Gastroesophageal sphincter (tissue), 4 donors: ENCODE measurements around the gene SLC1A3. TPM values are rescaled to one million over a fixed set of nuclear protein-coding genes. Genes with fewer than 3 reads are reported as not detected.

Experiments
- ATAC-seq: fragments of 150-250 bp; one replicate; pipeline ENCODE4 v1.9.1; 2016; ENCODE audit warnings: mild to moderate bottlenecking, moderate library complexity
- H3K27ac ChIP-seq, 4 donors: fragments of 200-600 bp; sonication (generic) in 3 of 4; 1 replicate in 3 of 4; 2 replicates in 1 of 4; pipeline ENCODE4 v1.5.1; 2016 to 2019
- H3K27me3 ChIP-seq: fragments of 200-600 bp; sonication (generic); one replicate; pipeline ENCODE4 v1.5.1; 2019
- H3K36me3 ChIP-seq, 2 donors: fragments of 200-600 bp; sonication (generic); one replicate each; pipeline ENCODE4 v1.5.1; 2019; ENCODE audit warnings: control low read depth in 1 of 2
- H3K4me1 ChIP-seq, 3 donors: fragments of 200-600 bp; sonication (generic); 1 replicate in 2 of 3; 2 replicates in 1 of 3; pipeline ENCODE4 v1.5.1; 2016 to 2019; ENCODE audit warnings: control low read depth in 2 of 3
- H3K4me3 ChIP-seq, 2 donors: fragments of 200-600 bp; sonication (generic); one replicate each; pipeline ENCODE4 v1.5.1; 2019; ENCODE audit warnings: mild to moderate bottlenecking in 1 of 2, moderate library complexity in 1 of 2
- H3K9me3 ChIP-seq, 3 donors: fragments of 200-600 bp; sonication (generic); one replicate each; pipeline ENCODE4 v1.5.1; 2017 to 2019; ENCODE audit warnings: control low read depth in 2 of 3
- CTCF ChIP-seq, 4 experiments: fragments of 200-600 bp in 2 of 4; fragments of 450-650 bp in 2 of 4; sonication (generic) in 1 of 4; IDR thresholded peaks; one replicate each; pipeline ENCODE4 v1.5.1; 2017 to 2019; ENCODE audit warnings: antibody characterized with exemption in 4 of 4, mild to moderate bottlenecking in 2 of 4, moderate library complexity in 2 of 4
- EP300 ChIP-seq: sonication (generic); formaldehyde crosslinking; IDR thresholded peaks from one replicate; pipeline ENCODE4 v1.6.1; 2017; ENCODE audit warnings: antibody characterized with exemption, mild to moderate bottlenecking
- POLR2A ChIP-seq, 2 donors: fragments of 450-650 bp; IDR thresholded peaks; one replicate each; pipeline ENCODE4 v1.6.1; 2017; ENCODE audit warnings: antibody characterized with exemption in 2 of 2, mild to moderate bottlenecking in 2 of 2, moderate library complexity in 1 of 2
- POLR2AphosphoS5 ChIP-seq: sonication (generic); formaldehyde crosslinking; IDR thresholded peaks from one replicate; pipeline ENCODE4 v1.6.1; 2017; ENCODE audit warnings: antibody characterized with exemption
- WGBS, 2 donors: methylation state at CpG; one replicate each; pipeline ENCODE4 v1.1.5; 2018; ENCODE audit warnings: low coverage in 1 of 2; 5-methylcytosine and 5-hydroxymethylcytosine counted together
- total RNA-seq, 4 donors: library from RNA; depleted of rRNA; stranded (reverse); fragments of >200 nt; gene quantifications; one replicate each; pipeline ENCODE4 v1.1.0, GENCODE V29; 2016

Gene SLC1A3
- total RNA-seq, 4 donors from 2014 or later: 8.9 to 24.6 (median 16.4) TPM

- no peak for TF ChIP-seq POLR2AphosphoS5
- no peak for TF ChIP-seq CTCF (IDR thresholded peaks at IDR 0.05)
- no peak for TF ChIP-seq EP300
- TF ChIP-seq POLR2A (IDR thresholded peaks at IDR 0.05): no peak
- H3K27ac ChIP-seq: no peak overlapping the region
- 50 to 67% methylated on average over 1 of the region's 1 CpG for WGBS, 2 donors
- no peaks in the 10 kb centered on the region for H3K27me3 ChIP-seq
- H3K4me3 ChIP-seq: no peak overlapping the region
- H3K4me1 ChIP-seq: peaks cover 0 to 10% (median 0%) of the 10 kb centered on the region in 3 donors
- no peaks in the 10 kb centered on the region for H3K9me3 ChIP-seq
- ATAC-seq: no peak
- peaks cover 0 to 6% of the 10 kb centered on the region in 2 donors for H3K36me3 ChIP-seq
Observed at GRCh38 chr5:36631154-36631553, 24.7 kb downstream of the SLC1A3 start.

GRCh38 chr5:36631620-36632362, 25.4 kb downstream of the SLC1A3 start:
- H3K4me1 ChIP-seq: peaks cover 0 to 10% (median 0%) of the 10 kb centered on the region in 3 donors
- H3K27me3 ChIP-seq: no peaks in the 10 kb centered on the region
- ATAC-seq: peak; percentile 16
- 52 to 76% methylated on average over 5 of the region's 5 CpGs for WGBS, 2 donors
- H3K36me3 ChIP-seq: peaks cover 0 to 6% of the 10 kb centered on the region in 2 donors
- H3K4me3 ChIP-seq: no peak overlapping the region
- H3K27ac ChIP-seq: no peak overlapping the region
- no peak for TF ChIP-seq POLR2AphosphoS5
- TF ChIP-seq EP300: no peak
- TF ChIP-seq POLR2A (IDR thresholded peaks at IDR 0.05): no peak
- TF ChIP-seq CTCF (IDR thresholded peaks at IDR 0.05): no peak
- H3K9me3 ChIP-seq: no peaks in the 10 kb centered on the region

GRCh38 chr5:36632363-36632664, 25.9 kb downstream of the SLC1A3 start:
- H3K36me3 ChIP-seq: peaks cover 0 to 6% of the 10 kb centered on the region in 2 donors
- TF ChIP-seq EP300 (no peak), POLR2AphosphoS5 (no peak), CTCF (IDR thresholded peaks at IDR 0.05) (no peak), POLR2A (IDR thresholded peaks at IDR 0.05) (no peak)
- H3K9me3 ChIP-seq: no peaks in the 10 kb centered on the region
- no peak for ATAC-seq
- no peak overlapping the region for H3K27ac ChIP-seq
- no peaks in the 10 kb centered on the region for H3K27me3 ChIP-seq
- peaks cover 0 to 10% (median 0%) of the 10 kb centered on the region in 3 donors for H3K4me1 ChIP-seq
- H3K4me3 ChIP-seq: no peak overlapping the region

- H3K9me3 ChIP-seq: no peaks in the 10 kb centered on the region
- no peaks in the 10 kb centered on the region for H3K36me3 ChIP-seq
- H3K4me3 ChIP-seq: no peak overlapping the region
- WGBS, 2 donors: 93 to 95% methylated on average over 7 to 9 of the region's 9 CpGs
- H3K27ac ChIP-seq: no peak overlapping the region
- H3K27me3 ChIP-seq: no peaks in the 10 kb centered on the region
- peaks cover 0 to 10% (median 0%) of the 10 kb centered on the region in 3 donors for H3K4me1 ChIP-seq
- ATAC-seq: no peak
- no peak for TF ChIP-seq CTCF (IDR thresholded peaks at IDR 0.05)
- no peak for TF ChIP-seq POLR2A (IDR thresholded peaks at IDR 0.05)
- TF ChIP-seq EP300: no peak
- TF ChIP-seq POLR2AphosphoS5: no peak
Observed at GRCh38 chr5:36635721-36636390, 29.4 kb downstream of the SLC1A3 start.

- H3K4me1 ChIP-seq: peaks cover 0 to 3% (median 0%) of the 10 kb centered on the region in 3 donors
- 67 to 87% methylated on average over 1 to 4 of the region's 4 CpGs for WGBS, 2 donors
- ATAC-seq: no peak
- no peaks in the 10 kb centered on the region for H3K9me3 ChIP-seq
- TF ChIP-seq EP300: no peak
- TF ChIP-seq POLR2A (IDR thresholded peaks at IDR 0.05): no peak
- TF ChIP-seq POLR2AphosphoS5: no peak
- TF ChIP-seq CTCF (IDR thresholded peaks at IDR 0.05): no peak
- no peak overlapping the region for H3K4me3 ChIP-seq
- no peaks in the 10 kb centered on the region for H3K27me3 ChIP-seq
- H3K36me3 ChIP-seq: no peaks in the 10 kb centered on the region
- H3K27ac ChIP-seq: no peak overlapping the region
Observed at GRCh38 chr5:36637101-36637500, 30.7 kb downstream of the SLC1A3 start.
